ENCODE measurements around the gene ST8SIA6. TPM values are rescaled to one million over a fixed set of nuclear protein-coding genes. Genes with fewer than 3 reads are reported as not detected.
"Not testable (repeated sequence)": the region's sequence is repeated elsewhere in the genome, so short reads cannot be mapped to it uniquely, and the experiment has no call there.

The ST8SIA6 gene
- total RNA-seq, 1 experiment from 2014 or later = 1.3 TPM

DNA sequence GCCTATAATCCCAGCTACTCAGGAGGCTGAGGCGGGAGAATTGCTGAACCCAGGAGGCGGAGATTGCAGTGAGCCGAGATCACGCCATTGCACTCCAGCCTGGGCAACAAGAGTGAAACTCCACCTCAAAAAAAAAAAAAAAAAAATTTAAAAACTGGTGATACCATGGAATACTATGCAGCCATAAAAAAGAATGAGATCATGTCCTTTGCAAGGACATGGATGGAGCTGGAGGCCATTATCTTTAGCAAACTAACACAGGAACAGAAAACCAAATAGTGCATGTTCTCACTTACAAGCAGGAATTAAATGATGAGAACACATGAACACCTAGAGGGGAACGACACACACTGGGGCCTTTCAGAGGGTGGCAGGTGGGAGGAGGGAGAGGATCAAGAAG, 44.6 kb upstream of the ST8SIA6 start:
- H3K27ac ChIP-seq (ENCODE audit: low read depth, low read length); H3K79me2 ChIP-seq (ENCODE audit: insufficient read depth, low read length); H2AFZ ChIP-seq (ENCODE audit: low read depth, low read length, poor library complexity, severe bottlenecking); H3K9ac ChIP-seq (ENCODE audit: low read length); intact Hi-C loops (cut with micrococcal nuclease); ATAC-seq; H4K20me1 ChIP-seq (ENCODE audit: insufficient read depth); H3K4me2 ChIP-seq (ENCODE audit: low read length); H3K27me3 ChIP-seq (ENCODE audit: insufficient read depth, low read length); BruUV-seq (replicated peaks); H3K9me2 ChIP-seq (ENCODE audit: insufficient read depth); RAD21 ChIA-PET (ENCODE audit: low non-redundant PET in 1 of 2, low total read pairs in 2 of 2, uncharacterized antibody in 2 of 2, unreplicated experiment in 2 of 2); CTCF ChIA-PET; H3K9me3 ChIP-seq (ENCODE audit: control insufficient read depth in 1 of 2, insufficient read depth in 1 of 2, low read depth in 1 of 2, low read length in 2 of 2); POLR2A ChIA-PET; H3K4me1 ChIP-seq (ENCODE audit: control insufficient read depth in 1 of 2, insufficient read depth in 2 of 2, low read length in 2 of 2); H3K36me3 ChIP-seq (ENCODE audit: control insufficient read depth in 1 of 2, insufficient read depth in 2 of 2, low read length in 2 of 2); H3K4me3 ChIP-seq (replicated peaks in 1 of 2; ENCODE audit: low read depth in 1 of 2, low read length in 2 of 2); DNase-seq (ENCODE audit: low read depth, low spot score): not testable (repeated sequence)

DNA sequence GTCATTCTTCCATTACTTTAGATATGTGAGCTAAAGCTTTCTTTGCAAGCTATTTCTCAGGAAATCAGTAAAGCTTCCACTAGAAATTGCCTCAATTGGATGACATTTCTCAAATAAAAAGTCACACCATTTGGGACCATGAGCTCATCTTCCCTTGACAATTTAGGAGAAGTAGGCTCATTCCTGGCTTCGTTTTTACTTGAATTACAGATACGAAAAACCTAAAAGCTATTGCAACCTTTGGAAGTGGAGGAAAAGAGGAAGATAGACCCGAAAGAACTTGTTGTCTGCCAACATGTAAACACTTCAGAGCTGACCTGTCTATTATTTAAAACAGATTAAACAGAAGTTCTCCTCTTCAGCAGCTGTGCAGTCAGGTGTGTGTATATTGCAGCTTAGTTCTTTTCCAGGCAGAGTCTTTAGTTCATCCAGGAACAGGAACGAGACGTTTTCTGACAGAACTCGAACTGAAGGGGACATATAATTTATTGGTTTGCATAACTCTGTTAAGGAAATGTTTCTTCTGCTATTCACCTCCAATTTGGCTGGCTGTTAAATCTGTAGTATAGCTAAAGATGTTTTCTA, 43.1 kb upstream of the ST8SIA6 start:
- ATAC-seq (no peak), DNase-seq (ENCODE audit: low read depth, low spot score) (no peak)
- Histone ChIP-seq H3K4me3 (replicated peaks in 1 of 2; ENCODE audit: low read depth in 1 of 2, low read length in 2 of 2) (no peak overlapping the region), H3K9me3 (ENCODE audit: control insufficient read depth in 1 of 2, insufficient read depth in 1 of 2, low read depth in 1 of 2, low read length in 2 of 2) (no peaks in the 10 kb centered on the region), H3K9ac (ENCODE audit: low read length) (no peak overlapping the region), H3K4me1 (ENCODE audit: control insufficient read depth in 1 of 2, insufficient read depth in 2 of 2, low read length in 2 of 2) (no peaks in the 10 kb centered on the region), H3K4me2 (ENCODE audit: low read length) (no peak overlapping the region), H2AFZ (ENCODE audit: low read depth, low read length, poor library complexity, severe bottlenecking) (no peak overlapping the region), H3K27me3 (ENCODE audit: insufficient read depth, low read length) (no peaks in the 10 kb centered on the region), H3K27ac (ENCODE audit: low read depth, low read length) (no peak overlapping the region), H3K36me3 (ENCODE audit: control insufficient read depth in 1 of 2, insufficient read depth in 2 of 2, low read length in 2 of 2) (no peaks in the 10 kb centered on the region), H4K20me1 (ENCODE audit: insufficient read depth) (no peaks in the 10 kb centered on the region), H3K79me2 (ENCODE audit: insufficient read depth, low read length) (no peaks in the 10 kb centered on the region), H3K9me2 (ENCODE audit: insufficient read depth) (no peaks in the 10 kb centered on the region)
- ChIA-PET POLR2A (no interaction called here), CTCF (interaction anchor here (1.5 kb wide), 1 partner anchor 89 kb away, joined by 3 read pairs; no protein-coding TSS in a partner anchor), RAD21 (ENCODE audit: low non-redundant PET in 1 of 2, low total read pairs in 2 of 2, uncharacterized antibody in 2 of 2, unreplicated experiment in 2 of 2) (interaction anchor here in 1 of 2 experiments (0.7 kb wide), 1 partner anchor 654 kb away, joined by 7 read pairs; no protein-coding TSS in a partner anchor)
- no peak for TF ChIP-seq SIN3A (IDR thresholded peaks at IDR 0.05; ENCODE audit: low read depth)
- no peak for TF ChIP-seq MAX (IDR thresholded peaks at IDR 0.05)
- no peak for TF ChIP-seq SRF (IDR thresholded peaks at IDR 0.05; ENCODE audit: low read depth)
- TF ChIP-seq POLR2A (IDR thresholded peaks at IDR 0.05; ENCODE audit: borderline replicate concordance, extremely low read depth, insufficient read depth, insufficient read length) = no peak
- TF ChIP-seq RAD21 (IDR thresholded peaks at IDR 0.05; ENCODE audit: low read depth) = no peak
- no peak for TF ChIP-seq YY1 (IDR thresholded peaks at IDR 0.05; ENCODE audit: extremely low read depth, insufficient replicate concordance, low read depth, low read length)
- TF ChIP-seq ELF1 (IDR thresholded peaks at IDR 0.05; ENCODE audit: borderline replicate concordance, low read depth) = no peak
- TF ChIP-seq, protein P1, sequence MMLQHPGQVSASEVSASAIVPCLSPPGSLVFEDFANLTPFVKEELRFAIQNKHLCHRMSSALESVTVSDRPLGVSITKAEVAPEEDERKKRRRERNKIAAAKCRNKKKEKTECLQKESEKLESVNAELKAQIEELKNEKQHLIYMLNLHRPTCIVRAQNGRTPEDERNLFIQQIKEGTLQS (IDR thresholded peaks at IDR 0.05) = no peak
- no peak for TF ChIP-seq ZNF274 (IDR thresholded peaks at IDR 0.05; ENCODE audit: low read depth, low read length)
- no peak for TF ChIP-seq TCF7L2 (IDR thresholded peaks at IDR 0.05; ENCODE audit: borderline replicate concordance, extremely low read depth, insufficient read depth, insufficient read length)
- TF ChIP-seq, protein P2, sequence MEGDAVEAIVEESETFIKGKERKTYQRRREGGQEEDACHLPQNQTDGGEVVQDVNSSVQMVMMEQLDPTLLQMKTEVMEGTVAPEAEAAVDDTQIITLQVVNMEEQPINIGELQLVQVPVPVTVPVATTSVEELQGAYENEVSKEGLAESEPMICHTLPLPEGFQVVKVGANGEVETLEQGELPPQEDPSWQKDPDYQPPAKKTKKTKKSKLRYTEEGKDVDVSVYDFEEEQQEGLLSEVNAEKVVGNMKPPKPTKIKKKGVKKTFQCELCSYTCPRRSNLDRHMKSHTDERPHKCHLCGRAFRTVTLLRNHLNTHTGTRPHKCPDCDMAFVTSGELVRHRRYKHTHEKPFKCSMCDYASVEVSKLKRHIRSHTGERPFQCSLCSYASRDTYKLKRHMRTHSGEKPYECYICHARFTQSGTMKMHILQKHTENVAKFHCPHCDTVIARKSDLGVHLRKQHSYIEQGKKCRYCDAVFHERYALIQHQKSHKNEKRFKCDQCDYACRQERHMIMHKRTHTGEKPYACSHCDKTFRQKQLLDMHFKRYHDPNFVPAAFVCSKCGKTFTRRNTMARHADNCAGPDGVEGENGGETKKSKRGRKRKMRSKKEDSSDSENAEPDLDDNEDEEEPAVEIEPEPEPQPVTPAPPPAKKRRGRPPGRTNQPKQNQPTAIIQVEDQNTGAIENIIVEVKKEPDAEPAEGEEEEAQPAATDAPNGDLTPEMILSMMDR (IDR thresholded peaks at IDR 0.05 in 2 of 3, conservative IDR thresholded peaks at IDR 0.05 in 1 of 3; ENCODE audit: borderline replicate concordance in 1 of 3, insufficient read depth in 1 of 3, low read depth in 2 of 3, low read length in 2 of 3) = no peak
- intact Hi-C loops (cut with micrococcal nuclease) = no loop called here
- BruUV-seq (replicated peaks) = no TSS peak

Data from HCT116 (cell line).